Measurements from ENCODE around the gene AGBL3.
A peak's percentile ranks its signal among the peaks of the same experiment; 100 is the strongest.
"Not testable (repeated sequence)": the region's sequence is repeated elsewhere in the genome, so short reads cannot be mapped to it uniquely, and the experiment has no call there.

The AGBL3 gene

DNA sequence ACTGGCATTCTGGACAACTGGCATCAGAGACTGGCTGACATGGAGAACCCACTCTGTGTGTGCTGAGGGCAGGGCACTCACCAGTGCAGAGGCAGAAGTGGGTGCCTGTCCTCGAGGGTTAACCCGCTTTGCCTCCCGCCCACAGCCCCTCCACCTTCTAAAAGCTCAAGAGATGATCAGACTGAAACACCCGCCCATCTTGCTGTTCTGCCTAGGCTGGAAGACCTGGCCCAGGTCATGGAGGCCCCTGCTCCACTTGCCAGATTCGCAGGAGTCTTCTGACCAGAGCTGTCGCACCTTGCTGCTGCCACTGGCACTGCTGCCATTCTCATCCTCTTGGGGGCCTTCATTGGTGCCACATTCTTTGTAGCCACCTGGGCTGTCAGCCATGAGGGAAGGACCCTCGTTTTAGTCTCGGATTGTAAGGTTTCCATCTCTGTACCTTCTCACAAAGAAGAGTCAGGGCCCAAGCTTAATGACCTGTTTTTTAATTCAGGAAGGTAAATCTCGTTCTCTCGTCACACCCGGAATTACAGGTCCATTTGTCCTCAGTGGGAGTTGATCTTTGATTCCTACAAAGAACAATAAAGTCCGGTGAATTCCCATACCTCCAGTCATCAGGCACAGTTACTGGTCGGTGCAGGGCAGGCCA lies 182.3 kb downstream of the AGBL3 start:
- no peak for DNase-seq (ENCODE audit: low read depth in 2 of 2)

GRCh38 chr7:135169141-135169963 lies 183.0 kb downstream of the AGBL3 start:
- peak; percentile 38 to 43 for DNase-seq (ENCODE audit: low read depth in 2 of 2)

- no peak for DNase-seq (ENCODE audit: low read depth in 2 of 2)
Measured at GRCh38 chr7:135169964-135170273, 183.6 kb downstream of the AGBL3 start.

DNA sequence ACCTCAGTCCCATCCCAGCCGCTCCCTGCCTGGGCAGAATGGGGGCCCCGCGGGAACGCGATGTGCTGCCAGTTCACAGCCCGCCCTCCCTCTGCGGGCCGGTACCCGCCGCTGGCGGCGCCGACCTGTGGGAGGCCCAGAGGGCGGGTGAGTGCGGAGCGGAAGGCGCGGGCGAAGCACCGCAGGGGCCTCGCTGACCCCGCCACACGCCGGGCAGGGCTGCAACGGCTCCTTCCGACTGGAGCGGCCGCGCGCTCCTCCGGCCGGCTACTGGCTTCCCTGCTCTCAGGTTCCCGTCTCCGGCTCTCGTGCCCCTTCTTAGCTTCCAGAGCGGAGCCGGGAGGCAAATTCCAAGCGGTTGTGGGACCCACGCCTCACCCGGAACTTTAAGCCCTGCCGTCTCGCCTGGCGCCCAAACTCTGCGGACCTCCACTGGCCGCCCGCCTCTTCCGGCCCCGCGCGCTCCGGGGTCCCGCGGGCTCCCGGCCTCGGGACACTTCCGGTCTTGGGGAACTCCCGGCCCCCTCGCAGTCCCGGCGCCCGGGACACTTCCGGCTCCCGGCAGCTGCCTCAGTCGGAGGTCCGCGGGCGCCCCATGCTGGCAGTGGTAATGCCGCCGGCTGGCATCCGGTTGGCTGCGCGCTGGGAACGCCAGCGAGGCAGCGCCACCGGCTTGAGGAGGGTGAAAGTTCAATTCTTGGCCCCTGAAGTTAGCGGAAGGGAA lies 184.1 kb downstream of the AGBL3 start, which contains the start of gene CYREN:
Gene CYREN, minus strand, starts transcription at position 434 of the 724 bp plus-strand sequence. CDS start 1,785 bp downstream, outside the sequence.
- peak; percentile 79 to 90 for DNase-seq (ENCODE audit: low read depth in 2 of 2)

DNA sequence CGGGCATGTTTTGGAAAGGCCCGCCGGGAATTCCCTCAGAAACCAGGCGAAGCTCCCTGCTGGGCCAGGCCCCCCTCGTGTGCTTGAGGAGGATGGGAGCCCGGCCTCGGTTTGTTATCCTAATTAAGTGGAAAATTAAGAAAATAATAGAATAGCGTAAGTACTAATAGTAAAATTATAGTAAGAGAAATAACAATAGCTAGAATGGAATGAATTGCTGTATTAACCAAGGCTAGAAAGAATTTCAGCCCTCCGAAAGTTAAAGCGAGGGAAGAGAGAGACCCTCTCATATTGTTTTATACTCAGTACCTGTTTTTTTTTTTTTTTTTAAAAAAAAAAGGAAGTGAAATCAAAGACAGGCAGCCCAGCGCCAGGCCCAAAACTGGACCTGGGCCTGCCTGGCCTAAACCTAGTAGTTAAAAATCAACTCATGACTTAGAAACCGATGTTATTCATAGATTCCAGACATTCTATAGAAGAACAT lies 184.7 kb downstream of the AGBL3 start:
- DNase-seq (ENCODE audit: low read depth in 2 of 2) = not testable (repeated sequence)

- not testable (repeated sequence) for DNase-seq (ENCODE audit: low read depth in 2 of 2)
Measured at GRCh38 chr7:135171581-135172291, 185.4 kb downstream of the AGBL3 start.

GRCh38 chr7:135173916-135174315 lies 187.6 kb downstream of the AGBL3 start:
- DNase-seq (ENCODE audit: low read depth in 2 of 2) = not testable (repeated sequence)

DNA sequence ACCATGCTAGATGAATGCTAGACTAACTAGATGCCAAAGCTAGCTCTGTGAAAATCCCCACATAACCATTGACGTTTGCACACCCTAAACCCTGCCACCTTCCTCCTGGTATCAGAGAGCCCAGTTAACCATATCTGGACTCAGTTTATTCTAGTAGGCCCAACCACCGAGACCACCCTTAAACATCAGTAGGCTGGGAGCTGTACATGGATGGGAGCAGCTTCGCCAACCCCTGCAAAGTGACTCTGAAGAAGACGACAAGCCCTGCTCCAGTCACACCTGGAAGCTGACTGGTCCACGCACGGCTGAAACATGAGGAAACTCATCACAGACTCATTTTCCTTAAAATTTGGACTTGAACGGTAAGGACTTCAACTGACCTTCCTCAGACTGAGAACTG lies 188.6 kb downstream of the AGBL3 start:
- no peak for DNase-seq (ENCODE audit: low read depth in 2 of 2)

DNA sequence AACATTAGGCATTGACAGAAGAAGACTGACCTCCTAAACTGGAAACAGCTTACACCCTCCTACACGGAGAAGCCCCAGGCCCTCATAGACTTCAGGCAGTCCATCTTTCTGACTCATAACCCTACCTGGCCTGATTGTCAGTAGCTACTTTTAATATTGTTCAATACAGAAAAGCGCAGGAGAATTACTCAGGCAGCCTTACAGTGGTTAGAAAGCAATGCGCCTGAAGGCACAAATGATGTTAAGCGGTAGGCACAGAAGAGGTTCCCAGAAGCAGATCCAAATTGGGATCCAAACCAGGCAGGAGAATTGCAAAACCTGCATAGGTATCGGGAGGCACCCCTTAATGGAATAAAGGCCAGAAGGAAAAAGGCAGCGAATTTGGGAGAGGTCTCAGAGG lies 189.6 kb downstream of the AGBL3 start:
- DNase-seq (ENCODE audit: low read depth in 2 of 2) = no peak

DNA sequence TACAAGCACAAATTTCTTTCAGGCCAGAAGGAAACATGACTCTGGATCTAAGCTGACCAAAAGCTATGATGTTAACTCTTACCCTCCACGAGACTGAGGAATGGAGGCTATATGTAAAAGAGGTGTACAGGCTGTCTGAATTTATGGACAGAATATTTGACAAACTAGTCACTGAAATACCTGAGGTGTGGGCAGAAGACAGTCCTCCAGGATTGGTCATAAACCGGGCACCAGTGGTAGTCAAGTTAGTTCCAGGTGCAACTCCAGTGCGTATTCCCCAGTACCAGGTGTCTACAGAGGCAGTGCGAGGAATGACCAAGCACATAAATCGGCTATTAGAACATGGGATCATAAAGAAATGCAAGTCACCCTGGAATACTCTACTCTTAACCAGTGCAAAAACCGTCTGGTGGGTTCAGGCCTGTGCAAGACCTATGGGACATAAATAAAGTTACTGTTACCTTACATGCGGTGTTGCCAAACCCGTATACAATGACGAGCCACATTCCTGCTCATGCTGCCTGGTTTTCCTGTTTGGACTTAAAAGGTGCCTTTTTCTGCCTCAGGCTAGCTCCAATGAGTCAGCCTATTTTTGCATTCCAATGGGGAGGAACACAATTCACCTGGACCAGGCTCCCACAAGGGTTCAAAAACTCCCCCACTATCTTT lies 190.9 kb downstream of the AGBL3 start:
- DNase-seq (ENCODE audit: low read depth in 2 of 2) = no peak

- no peak for DNase-seq (ENCODE audit: low read depth in 2 of 2)
Measured at GRCh38 chr7:135178364-135178763, 192.1 kb downstream of the AGBL3 start.

- DNase-seq (ENCODE audit: low read depth in 2 of 2) = no peak
Measured at GRCh38 chr7:135179321-135179925, 193.1 kb downstream of the AGBL3 start.

DNA sequence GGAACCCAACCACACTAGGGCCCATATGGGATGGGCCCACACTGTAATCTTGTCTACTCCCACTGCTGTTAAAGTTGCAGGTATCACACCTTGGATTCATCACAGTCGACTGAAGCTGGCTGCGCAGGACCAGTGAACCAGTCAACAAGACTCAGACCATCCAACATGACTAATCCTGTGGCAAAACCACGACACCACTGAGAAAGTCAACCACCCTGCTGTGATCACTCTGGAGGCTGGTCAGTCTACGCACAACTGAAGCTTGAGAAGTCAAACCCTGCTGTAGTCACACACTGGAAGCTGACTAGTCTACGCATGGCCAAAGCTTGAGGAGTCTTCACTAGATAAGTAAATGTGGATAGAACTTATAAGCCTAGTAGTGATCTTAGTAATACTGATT lies 193.8 kb downstream of the AGBL3 start:
- no peak for DNase-seq (ENCODE audit: low read depth in 2 of 2)

DNA sequence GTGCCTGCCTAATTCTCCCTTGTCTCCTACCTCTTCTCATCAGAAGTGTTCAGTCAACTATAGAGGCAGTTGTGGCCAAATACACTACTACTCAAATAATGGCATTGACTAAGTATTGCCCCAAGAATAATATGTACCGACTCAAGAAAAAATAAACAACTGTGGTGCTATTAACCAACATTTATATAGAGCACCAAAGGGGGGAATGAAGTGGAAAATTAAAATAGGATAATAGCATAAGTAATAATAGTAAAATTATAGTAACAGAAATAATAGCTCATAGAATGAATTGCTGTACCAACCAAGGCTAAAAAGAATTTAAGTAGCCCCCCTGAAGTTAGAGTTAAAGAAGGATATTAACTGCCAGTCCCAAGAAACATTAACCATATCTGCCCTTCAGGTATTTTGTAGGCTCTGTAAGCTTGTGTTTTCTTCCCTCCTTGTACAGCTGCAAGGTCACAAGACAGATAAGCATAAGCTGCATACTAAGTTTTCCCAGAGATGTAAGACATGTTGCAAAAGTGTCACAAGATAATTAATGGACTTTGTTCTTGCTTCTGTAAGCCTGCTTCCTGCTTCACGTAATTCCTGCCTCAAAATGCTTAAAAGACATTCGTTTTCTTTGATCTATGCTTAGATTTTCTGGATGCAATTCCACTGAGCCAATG lies 195.1 kb downstream of the AGBL3 start:
- no peak for DNase-seq (ENCODE audit: low read depth in 2 of 2)

DNA sequence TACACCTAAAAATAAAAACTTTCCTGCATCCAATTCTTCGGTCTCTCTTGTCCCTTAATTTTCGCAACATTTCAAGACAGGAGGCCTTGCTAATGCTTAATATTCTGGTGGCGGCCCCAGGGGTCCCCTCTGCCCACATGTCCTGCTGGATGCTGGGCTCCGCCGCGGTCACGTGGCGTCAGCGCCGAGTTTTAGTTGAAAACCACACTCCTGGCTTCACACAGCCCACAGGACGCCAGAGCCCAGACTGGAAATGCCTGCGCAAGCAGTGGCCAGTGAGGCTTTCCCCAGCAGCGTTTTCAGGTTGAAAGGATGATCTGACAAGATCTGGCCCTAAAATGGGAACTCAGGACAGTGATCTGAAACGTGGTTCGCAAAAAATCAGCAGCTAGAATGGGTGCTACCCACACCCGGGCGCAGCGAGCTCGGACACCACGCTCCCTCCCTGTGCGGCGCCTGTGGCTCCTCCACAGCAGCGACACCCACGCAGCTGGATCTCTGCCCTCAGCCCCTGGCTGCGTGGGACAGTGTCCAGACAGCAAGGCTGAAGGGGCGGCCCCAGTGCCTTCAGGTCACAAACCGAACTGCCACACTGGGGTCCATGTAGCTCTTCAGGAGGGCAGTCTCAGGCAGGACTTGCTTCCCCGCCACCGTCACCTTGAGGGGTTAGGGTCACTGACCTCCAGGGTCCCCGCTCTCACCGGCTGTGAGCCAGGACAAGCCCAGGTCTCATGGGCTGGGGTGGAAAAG lies 195.8 kb downstream of the AGBL3 start:
- no peak for DNase-seq (ENCODE audit: low read depth in 2 of 2)

DNA sequence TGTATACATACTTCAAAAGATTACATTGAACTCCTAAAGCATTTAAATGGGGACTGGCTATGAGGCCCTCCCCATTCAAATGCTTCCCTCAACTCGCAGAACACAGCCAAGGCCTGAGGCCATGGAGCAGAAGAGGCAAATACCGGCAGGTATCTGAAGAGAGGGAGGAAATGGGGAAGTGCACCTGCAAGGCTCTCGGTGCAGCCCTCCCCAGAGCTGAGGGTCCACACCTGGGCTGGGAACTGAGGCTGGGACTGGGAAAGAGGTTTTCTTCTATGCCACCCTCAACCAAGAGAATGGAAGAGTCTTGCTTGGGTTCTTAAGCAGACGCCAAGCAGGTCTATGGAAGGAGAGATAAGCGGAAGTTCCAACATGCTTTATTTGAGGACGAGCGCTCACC lies 197.2 kb downstream of the AGBL3 start:
- DNase-seq (ENCODE audit: low read depth in 2 of 2) = no peak

GRCh38 chr7:135184254-135184841 lies 198.0 kb downstream of the AGBL3 start:
- no peak for DNase-seq (ENCODE audit: low read depth in 2 of 2)

Data from stimulated activated CD8-positive, alpha-beta memory T cell treated with anti-CD3 and anti-CD28 coated beads, Interleukin-7, amount 100 ng/mL, for 4 hours (primary cell).